Measurements from ENCODE around the gene APEX1.

Gene APEX1

DNA sequence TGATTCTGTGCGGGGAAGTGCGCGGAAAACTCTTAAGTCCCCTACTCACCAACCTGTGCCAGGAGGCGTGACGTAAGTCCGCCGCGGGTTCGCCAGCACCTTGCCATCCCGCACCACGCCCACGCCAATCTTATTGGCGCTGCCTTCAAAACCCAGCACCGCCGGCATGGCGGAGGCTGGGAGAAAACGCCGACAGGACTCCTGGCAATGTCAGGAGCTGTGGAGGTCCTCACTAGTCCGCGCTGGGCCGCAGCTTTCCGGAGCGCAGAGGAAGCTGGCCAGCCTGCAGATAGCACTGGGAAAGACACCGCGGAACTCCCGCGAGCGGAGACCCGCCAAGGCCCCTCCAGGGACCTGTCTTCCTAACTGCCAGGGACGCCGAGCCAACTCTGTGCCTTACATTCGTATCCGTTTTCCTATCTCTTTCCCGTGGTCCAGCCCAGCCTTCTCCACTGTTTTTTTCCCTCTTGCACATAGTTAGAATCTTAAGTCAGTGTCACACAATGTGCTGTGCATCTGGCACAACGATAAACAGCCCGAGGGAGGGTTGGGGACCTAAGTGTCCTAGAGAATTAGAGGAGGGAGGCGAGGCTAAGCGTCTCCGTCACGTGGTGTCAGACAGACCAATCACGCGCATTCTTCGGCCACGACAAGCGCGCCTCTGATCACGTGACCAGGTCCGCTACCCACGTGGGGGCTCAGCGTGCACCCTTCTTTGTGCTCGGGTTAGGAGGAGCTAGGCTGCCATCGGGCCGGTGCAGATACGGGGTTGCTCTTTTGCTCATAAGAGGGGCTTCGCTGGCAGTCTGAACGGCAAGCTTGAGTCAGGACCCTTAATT is at the start of gene APEX1, which contains the start of gene OSGEP:
APEX1 (plus strand) TSS at position 711 of the 839 bp plus-strand sequence. CDS start 420 bp downstream, outside the sequence.
OSGEP (minus strand) TSS at position 297 of the 839 bp plus-strand sequence; CDS start at position 168, 129 bp downstream.
- DNase-seq, result peak; percentile 100

DNA sequence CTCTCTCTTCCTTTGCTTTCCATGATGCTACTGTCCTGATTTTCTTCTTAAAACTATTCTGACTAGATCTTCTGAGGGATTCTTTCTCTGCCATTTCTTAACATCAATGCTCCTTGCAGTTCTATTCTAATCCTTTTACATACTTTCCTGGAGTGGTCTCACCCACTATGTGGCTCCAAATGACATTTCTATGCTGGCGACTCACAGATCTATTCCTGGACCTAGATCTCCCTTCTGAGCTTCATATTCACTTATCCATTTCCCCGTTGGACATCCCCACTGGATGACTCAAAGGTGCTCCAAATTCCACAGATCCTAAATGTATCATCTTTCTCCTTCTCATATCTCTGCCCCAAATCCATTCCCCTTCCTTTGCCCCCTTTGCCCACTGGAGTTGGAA is 45.8 kb upstream of the APEX1 start:
- DNase-seq, result no peak

DNA sequence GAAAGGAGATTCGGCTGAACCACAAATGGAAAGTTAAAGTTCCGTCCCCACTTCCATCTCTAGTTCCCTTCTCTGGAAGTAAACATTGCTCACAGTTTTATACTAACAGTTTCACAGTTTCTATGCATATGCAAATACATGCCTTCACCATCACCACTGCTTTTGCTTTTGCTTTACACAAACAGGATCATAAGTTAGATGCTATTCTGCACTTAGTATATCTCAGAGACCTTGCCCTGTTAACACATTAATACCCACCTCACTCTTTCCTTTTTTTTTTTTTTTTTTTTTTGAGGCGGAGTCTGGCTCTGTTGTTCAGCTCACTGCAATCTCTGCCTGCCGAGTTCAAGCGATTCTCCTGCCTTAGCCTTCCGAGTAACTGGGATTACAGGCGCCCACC is 42.6 kb upstream of the APEX1 start:
- DNase-seq, result no peak

DNA sequence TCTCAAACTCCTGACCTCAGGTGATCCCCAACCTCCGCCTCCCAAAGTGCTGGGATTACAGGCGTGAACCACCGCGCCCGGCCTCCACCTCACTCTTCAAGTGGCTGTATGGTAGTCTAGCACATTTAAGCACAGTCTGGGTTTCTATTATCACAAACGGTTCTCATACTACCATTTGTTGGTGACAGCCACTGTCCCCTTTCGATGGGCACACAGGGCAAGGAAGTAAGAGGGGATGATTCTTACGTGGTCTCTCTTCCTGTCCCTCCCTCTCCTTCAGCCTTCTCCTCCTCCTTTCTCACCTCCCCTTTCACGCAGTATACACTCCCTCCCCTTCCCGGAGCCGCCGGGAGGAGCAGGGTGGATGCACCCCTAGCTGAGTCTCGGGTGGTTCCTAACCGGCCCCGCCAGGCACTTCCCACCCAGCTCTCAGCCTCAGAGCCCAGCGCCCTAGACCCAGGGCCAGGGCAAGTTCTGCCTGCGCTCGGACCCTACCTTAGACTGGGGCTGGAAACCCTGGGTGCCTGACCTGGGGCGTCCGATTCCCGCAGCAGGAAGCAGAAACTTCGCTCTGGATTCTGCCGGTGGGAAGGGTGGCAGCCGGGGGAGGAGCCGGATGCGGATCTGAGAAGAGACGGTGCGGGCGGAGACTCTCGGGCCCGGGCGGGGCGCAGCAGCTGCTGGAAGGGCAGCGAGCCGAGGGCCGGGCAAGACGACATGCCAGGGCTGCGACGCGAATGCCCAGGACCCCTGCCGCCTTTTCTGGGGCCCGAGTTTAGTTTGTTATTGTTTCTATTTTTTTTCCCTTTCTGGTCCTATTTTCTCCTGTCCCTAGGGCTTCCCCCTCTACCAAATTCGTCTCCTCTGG is 41.9 kb upstream of the APEX1 start, which contains the start of gene TEP1:
TEP1 (minus strand) TSS at position 626 of the 868 bp plus-strand sequence. CDS start 5,062 bp downstream, outside the sequence.
- peak; percentile 86 for DNase-seq

DNA sequence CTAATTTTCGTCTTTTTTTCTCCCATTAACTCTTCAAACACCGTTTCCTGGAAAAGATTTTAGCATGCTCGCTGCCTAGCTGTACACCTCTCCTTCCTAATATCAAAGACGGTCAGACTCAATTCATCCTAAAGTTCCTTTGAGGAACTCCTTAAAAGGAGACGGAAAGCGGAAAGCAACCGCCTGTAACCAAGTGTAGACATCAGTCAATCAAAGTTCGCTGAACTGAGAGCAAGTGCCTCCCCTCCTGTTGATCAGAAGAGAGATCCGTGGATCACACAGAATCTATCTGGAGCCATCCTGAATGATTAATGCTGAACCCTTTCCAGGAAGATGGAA is 41.3 kb upstream of the APEX1 start:
- no peak for DNase-seq

DNA sequence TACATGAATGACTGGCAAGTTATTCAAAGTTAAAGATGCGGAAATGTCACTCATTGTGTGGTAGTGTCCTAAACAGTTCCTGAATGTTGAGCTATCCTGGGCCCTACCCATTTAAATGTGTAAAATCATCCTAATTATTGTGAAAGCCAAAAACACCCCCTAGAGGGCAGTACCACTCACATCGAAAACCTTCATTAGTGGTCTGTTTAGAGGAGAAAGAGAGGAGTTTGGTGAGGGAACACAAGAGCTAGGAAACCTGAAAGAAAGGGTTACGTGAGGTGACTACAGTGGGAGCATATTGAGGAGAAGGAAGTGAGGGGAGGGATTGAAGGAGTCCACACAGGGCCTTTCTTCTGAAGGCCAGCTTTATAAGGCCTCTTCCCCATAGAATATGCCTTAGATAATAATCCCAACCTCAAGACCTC is 39.2 kb upstream of the APEX1 start:
- DNase-seq, result peak; percentile 65

DNA sequence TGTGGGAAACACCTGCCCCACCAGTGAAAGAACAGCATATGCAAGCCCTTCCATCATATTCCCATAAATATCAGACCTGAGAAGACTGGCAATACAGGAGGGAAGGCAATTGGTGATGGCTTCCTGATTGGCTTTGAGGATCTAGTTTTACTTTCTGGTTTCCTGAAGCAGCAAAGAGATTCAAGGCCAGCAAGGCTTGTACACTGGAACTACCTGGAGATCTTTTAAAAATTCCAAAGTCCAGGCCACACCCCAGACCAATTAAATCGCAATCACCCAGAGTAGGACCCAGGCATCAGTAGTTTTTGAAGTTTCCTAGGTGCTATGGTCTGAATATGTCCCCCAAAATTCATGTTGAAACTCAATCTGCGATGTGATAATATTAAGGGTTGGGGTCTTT is 38.8 kb upstream of the APEX1 start:
- no peak for DNase-seq

DNA sequence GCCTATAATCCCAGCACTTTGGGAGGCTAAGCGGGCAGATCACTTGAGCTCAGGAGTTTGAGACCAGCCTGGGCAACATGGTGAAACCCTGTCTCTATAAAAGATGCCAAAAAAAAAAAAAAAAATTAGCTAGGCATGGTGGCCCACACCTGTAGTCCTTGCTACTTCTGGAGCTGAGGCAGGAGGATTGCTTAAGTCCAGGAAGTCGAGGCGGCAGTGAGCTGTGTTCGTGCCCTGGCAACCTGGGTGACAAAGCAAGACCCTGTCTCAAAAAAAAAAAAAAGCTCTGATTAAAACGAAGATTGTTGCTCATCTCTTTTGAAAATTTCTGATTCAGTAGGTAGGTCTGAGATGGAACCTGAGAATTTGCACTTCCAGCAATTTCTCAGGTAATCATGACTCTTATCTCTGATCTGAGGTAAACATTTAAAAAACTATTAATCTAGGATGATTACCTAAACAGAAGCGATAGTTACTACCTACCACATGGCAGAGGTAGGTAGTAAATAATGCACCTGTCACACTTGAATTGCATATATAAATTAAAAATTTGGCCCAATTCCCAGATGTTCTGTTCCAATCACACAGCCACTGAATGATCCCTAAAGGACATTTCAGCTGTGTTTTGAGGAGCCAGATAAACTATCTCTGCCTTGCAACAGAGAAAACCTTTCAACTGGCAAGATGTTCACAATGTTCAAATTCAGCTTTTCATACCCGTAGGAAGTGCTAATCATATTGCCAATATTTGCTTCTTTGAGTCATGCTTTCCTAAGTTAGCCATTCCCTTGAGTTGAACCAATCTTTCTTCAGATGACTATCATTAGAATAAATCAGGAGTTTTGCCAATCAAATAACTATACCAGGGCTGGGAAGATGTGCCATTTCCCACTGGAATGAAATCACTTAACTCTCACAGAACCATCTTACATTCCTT is 37.5 kb upstream of the APEX1 start:
- peak; percentile 75 for DNase-seq

DNA sequence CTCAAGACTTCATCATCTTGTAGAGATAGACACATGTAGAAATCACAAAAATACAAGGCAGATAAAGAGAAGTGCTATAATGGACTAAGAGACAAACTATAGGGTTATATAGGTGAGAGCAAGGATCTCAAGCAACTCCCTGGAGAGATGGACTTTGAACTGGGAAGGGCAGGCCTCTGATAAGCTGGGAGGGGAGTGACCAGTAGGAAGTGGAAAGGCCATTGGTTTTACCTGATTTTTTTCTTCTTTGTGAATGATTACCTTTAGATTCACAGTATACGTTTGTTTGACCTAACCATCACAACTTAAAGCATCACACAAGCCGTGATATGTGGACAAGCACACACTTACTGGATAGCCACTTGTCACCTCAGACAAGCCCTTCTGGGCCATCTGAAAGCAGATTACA is 36.5 kb upstream of the APEX1 start:
- no peak for DNase-seq

DNA sequence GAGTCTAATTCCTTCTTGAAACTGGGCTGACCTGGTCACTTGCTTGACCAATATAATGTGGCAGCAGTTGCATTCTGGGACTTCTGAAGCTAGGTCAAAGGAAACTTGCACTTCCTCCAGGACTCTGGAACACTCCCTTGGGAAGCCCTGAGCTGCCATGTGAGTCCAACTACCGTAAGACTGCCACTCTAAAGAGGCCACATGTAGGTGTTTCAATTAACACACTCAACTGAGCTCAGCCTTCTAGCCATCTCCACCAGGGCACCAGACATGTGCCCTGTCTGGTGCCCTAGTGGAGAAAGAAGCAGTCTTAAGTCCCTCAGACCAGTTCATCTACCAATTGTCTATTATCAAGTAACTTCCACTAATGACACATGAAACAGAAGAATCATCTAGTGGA is 35.6 kb upstream of the APEX1 start:
- no peak for DNase-seq

DNA sequence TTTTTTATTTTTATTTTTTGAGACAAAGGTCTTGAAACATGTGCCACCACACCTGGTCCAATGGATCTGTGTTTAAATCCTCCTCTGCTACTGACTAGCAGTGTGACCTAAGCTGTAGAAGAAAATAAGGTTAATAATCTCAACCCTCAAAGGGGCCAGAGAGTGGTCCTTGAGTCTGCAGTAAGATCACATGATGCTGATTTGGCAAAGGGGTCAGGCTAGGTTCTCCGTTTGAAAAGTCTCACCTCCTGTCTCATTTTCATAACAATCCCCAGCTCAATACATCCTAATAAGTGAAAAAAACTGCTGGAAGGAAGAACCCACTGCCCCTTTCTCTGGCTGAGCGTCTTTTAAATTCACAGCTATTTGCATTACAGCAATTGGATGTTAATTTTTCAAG is 33.8 kb upstream of the APEX1 start:
- peak; percentile 48 for DNase-seq

DNA sequence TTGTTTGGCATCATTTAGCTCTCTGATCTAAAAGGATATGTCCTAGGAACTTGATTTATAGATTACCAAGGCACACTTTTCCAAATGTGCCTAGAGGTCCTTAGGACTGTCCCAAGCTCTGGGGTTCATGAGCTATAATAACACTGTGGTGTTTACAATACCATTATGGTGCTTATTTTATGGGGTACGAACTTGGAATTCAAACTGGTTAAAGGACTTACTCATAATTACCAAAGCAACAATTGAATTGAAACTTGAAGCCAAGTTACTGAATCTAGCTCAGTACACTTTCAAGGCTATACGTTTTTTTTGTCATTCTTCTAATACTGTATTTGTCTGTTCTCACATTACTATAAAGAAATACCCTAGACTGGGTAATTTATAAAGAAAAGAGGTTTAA is 32.1 kb upstream of the APEX1 start:
- DNase-seq, result no peak

DNA sequence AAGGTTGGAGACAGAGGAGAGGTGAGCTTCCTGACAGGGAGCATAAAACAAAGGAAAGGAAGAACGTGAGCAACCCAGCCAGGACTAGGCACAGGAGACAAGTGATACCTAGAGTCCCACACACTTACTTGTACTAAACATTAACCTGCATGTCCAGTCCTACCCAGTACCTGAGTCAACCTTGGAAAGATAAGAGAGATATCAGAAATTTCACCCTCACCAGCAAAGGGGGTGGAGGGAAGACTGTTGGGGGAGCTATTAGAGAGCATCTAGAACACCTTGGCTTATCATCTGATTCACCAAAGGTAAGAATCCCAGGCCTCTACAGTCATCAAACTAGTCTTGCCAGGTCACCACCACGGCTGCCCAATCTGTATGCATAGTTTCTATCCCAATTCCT is 30.2 kb upstream of the APEX1 start:
- DNase-seq, result no peak

DNA sequence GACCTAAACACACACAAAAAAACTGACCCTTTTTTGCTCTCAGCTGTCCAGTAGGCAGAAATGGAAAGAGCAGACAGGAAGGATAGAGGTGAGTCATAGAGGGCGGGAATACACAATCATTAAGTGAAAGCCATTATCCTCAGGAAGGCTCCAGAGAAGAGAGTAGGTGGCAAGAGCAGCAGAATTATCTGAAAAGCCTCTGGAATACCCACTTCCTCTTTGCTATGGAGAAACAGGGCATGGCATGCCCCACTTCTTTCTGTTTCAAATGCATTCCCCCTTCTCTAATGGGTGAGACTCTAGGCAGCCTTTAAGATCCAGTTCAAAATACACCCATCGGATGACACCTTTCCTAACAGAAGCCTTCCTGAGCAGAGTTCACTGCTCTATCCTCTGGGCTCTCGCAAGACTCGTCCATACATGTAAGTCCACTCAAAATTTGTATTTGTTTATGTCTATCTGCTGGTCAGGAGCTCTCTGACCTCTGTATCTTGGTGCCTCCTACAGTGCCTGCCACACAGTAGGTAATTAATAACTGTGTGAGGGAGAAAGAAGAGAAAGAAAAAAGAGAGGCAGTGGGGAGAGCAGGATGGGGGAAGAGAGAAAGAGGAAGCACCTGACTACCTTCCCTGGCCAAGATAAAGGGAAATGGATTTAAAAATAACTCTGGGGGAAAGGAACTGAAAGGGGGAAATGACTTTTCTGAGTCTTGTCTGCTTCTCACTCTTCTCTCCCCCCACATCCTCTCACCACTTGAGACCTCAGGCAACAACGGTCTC is 27.6 kb upstream of the APEX1 start:
- no peak for DNase-seq

DNA sequence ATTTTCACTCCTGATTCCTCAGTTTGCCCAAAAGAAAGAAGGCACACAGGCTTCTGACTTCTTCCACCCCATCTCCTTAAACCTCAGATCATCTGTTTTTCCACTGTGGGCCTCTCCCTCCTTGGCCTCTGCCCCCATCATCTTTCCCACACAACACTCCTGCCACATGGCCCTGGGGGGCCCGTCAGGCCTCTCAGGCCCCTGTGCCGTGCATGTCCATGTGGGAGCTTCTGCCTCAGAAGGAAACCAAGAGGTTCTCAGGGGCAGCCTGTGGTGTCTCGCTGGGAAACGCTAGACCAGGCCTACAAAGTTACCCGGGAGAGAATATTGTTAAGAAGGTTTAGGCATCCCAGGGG is 27.0 kb upstream of the APEX1 start:
- no peak for DNase-seq

DNA sequence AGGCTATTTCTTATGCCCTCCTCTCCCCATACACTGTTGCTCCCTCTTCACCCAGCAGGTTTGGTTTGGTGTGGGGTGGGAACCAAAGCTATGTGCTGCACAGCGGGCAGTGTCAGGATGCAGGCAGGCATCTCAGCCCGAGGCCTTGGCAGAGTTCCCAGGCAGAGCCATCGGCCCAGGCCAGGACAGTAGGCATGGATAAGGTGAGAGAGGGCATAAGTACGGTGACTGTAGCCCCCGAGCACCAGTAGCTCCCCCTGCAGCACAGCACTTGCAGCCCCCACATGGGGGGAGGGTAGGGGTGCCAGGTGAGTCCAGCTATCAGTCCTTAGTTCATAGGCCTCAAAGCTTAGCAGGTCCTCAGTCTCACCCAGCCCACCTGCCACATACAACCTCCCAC is 26.2 kb upstream of the APEX1 start:
- no peak for DNase-seq

DNA sequence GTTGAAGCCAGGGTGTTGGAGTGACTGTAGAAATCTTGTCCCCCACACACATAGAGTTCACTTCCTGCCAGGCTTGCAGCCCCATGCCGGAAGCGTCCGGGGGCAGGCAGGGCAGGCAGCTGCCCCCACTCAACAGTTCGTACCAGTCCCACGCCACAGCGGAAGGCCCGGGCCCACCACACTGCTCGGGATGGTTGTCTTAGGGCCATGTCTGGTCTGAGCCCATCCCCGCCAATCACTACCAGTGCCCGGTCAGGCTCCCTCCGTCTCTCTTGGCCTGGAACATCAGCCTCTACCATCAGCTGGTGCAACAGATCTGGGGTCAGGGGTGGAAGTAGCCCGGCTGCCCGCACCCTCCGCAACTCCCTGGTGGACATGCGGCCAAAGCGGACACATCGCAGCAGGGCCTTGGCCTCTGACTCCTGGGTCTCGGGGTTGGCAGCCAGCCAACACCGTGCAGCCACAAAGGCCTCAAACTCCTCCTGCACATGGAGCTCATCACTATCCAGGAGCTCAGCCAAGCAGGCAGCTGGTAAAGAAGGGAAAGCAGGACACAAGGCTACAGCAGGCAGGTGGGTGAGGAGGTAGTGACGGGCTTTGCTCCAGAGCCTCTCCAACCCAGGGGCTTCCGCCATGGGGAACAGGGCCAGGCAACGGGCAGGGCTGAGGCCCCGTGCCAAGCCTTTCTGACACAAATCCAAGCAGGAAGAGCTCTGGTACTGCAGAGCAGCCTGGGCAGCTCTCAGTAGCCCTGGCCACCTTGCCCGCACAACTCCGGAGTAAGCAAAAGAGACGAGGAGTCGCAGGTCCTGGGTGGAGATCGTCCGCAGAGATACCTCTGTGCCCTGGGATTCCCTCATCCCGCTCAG is 25.0 kb upstream of the APEX1 start:
- peak; percentile 96 for DNase-seq

DNA sequence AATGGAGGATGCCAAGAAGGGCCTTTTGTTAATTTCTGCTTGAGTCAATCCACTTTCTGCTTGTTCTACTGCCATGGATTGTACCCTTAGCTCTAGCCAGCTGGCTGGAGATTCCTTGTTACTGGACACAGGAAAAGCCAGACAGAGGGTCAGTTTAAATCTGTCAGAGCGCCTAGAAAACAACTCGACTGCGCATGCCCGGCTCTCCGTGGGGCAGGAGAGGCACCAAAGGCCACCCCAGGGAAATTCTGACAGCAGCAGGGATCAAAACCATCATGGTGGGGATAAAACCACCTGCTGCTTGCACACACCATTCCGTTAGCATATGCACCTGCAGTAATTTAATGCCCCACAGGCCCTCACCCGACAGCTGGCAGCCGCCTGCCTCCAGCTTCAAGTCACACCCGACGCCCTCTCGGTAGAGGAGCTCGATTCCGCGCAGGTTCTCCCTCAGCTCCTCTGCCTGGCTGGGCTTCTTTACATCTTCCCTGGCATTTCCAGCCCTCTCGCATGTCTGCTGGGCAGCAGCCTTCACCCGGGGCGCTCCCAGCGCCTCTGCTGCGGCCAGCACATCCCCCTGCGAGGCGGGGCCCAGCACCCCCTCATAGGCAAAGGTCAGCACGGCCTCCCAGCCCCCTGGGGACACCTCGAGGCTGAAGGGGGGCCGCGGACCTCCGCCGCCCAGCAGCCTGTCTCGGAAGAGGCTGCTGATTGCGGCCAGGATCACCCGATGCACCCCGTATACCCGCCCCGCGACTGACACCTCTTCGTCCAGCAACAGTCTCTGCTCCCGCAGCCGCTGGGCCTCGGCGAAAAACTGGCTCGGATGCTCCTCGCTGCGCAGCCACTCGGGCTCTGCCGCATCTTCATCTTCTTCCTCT is 20.1 kb upstream of the APEX1 start:
- no peak for DNase-seq

DNA sequence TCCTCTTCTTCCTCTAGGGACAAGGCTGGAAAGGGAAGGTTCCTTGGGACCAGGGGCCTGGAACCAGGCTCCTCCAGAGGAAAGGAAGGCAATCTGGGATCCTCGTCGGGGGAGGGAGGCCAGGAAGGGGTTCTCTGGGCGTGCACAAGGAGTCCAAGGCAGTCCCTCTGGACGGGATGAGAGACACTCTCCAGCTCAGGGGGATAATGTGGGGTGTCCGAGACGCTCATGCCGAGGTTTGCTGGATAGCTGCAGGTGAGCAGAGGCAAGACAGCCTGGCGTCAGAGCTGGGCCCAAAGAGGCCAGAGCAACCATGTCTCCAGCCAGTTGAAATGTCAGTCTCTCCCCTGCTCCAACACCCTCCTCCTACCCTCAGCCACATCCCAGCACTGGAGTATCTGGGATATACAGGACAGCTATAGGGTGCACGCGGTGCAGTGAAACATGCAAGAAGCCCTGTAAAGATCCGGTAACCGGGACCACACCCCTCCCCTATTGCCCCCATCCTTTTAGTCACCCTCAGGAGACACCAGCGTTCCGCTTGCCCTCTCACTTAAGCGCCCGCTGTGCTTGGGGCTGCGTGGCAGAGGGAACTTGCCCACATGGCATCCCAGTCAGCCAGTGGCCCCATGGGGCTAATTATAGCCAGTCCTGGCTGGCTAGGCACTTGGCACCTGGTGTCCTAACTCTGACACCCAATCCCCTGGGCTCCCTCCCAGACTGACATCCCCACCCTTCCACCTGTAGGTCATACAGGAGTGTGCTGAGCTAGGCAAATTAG is 19.3 kb upstream of the APEX1 start, which contains the start of gene KLHL33:
KLHL33 (minus strand) TSS at position 585 of the 781 bp plus-strand sequence; CDS start at position 230, 355 bp downstream.
- no peak for DNase-seq

Measured in NCI-H1092 treated with DMSO at 0.1 percent for 48 hours (cell line).